ENCODE results near the gene AKR1D1. TPM values are rescaled to one million over a fixed set of nuclear protein-coding genes. Genes with fewer than 3 reads are reported as not detected.

The AKR1D1 gene
- total RNA-seq, 2 experiments from 2014 or later, result not detected

DNA sequence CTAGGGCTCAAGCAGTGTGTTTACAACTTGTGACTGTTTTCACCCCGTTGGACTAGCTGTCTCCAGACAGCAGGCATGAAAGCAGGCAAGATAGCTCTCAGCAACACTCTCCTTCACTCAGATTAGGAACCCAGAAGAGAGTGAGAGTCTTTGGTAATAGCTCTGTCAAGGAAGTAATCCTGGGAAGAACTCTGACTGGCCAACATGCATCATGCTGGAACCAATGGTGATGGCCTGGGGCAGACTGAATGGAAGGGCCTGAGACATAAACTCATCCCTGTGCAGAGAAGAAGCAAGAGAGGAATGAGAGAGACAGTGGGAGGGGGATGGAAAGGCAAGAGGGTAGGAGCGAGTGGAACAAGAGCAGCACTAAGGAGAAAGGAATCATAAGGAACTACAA is 48.9 kb downstream of the AKR1D1 start:
- Histone ChIP-seq H3K36me3 (ENCODE audit: insufficient read depth, low read length) (no peaks in the 10 kb centered on the region), H2AFZ (ENCODE audit: low read length) (no peak overlapping the region), H3K79me2 (ENCODE audit: insufficient read depth, low read depth, low read length) (no peaks in the 10 kb centered on the region), H3K4me3 (ENCODE audit: low read depth, low read length, poor library complexity, severe bottlenecking) (no peak overlapping the region), H3K27ac (ENCODE audit: low read depth, low read length, poor library complexity, severe bottlenecking) (no peak overlapping the region), H3K9me2 (ENCODE audit: insufficient read depth, low read length) (no peaks in the 10 kb centered on the region), H3K9me3 (ENCODE audit: low read length) (no peaks in the 10 kb centered on the region), H4K20me1 (ENCODE audit: insufficient read depth, low read length) (no peaks in the 10 kb centered on the region), H3K4me2 (ENCODE audit: low read length) (no peak overlapping the region), H3K4me1 (ENCODE audit: insufficient read depth, low read length, poor library complexity, severe bottlenecking) (no peaks in the 10 kb centered on the region)
- POLR2A ChIA-PET, result no interaction called here
- CTCF ChIA-PET (ENCODE audit: unreplicated experiment), result no interaction called here
- DNase-seq (ENCODE audit: low spot score), result no peak
- no TSS peak for BruUV-seq (replicated peaks)
- intact Hi-C loops (cut with micrococcal nuclease; ENCODE audit: unreplicated experiment), result no loop called here
- TF ChIP-seq, protein P1, sequence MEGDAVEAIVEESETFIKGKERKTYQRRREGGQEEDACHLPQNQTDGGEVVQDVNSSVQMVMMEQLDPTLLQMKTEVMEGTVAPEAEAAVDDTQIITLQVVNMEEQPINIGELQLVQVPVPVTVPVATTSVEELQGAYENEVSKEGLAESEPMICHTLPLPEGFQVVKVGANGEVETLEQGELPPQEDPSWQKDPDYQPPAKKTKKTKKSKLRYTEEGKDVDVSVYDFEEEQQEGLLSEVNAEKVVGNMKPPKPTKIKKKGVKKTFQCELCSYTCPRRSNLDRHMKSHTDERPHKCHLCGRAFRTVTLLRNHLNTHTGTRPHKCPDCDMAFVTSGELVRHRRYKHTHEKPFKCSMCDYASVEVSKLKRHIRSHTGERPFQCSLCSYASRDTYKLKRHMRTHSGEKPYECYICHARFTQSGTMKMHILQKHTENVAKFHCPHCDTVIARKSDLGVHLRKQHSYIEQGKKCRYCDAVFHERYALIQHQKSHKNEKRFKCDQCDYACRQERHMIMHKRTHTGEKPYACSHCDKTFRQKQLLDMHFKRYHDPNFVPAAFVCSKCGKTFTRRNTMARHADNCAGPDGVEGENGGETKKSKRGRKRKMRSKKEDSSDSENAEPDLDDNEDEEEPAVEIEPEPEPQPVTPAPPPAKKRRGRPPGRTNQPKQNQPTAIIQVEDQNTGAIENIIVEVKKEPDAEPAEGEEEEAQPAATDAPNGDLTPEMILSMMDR (conservative IDR thresholded peaks at IDR 0.05; ENCODE audit: low read length), result no peak
- TF ChIP-seq EZH2phosphoT487 (IDR thresholded peaks at IDR 0.05; ENCODE audit: borderline replicate concordance, low read depth, low read length), result no peak

DNA sequence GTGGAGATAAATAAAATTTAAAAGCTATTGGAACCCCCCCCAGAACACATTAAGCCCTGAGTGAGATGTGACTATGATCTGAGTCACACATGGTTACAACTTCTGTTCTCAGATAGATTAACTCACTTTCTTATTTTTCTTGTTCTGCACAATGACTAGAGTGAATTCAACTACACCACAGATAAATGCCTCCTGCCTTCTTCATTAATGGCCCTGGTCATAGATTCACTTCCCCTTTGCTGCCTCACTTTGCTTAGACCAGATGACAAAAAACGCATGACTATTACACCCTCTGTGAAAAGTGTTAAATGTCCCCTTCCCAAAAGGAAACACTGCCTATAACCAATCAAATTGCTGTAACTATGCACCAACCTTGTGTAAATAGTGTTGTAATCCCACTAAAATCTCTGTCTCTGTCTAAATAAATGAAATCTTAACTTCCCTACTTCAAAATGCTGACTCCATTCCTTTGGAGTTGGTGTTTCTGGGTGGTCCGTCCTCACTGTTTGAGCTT is 49.4 kb downstream of the AKR1D1 start:
- H3K4me2 ChIP-seq (ENCODE audit: low read length), result no peak overlapping the region
- POLR2A ChIA-PET, result interaction anchor here (1.5 kb wide), 1 partner anchor 8 kb away, joined by 4 read pairs; no protein-coding TSS in a partner anchor
- H4K20me1 ChIP-seq (ENCODE audit: insufficient read depth, low read length), result no peaks in the 10 kb centered on the region
- no peak for TF ChIP-seq EZH2phosphoT487 (IDR thresholded peaks at IDR 0.05; ENCODE audit: borderline replicate concordance, low read depth, low read length)
- TF ChIP-seq, protein P1 (conservative IDR thresholded peaks at IDR 0.05; ENCODE audit: low read length), result no peak
- BruUV-seq (replicated peaks), result no TSS peak
- no peaks in the 10 kb centered on the region for H3K9me3 ChIP-seq (ENCODE audit: low read length)
- H2AFZ ChIP-seq (ENCODE audit: low read length), result no peak overlapping the region
- CTCF ChIA-PET (ENCODE audit: unreplicated experiment), result no interaction called here
- no peak overlapping the region for H3K27ac ChIP-seq (ENCODE audit: low read depth, low read length, poor library complexity, severe bottlenecking)
- H3K4me1 ChIP-seq (ENCODE audit: insufficient read depth, low read length, poor library complexity, severe bottlenecking), result no peaks in the 10 kb centered on the region
- no peaks in the 10 kb centered on the region for H3K36me3 ChIP-seq (ENCODE audit: insufficient read depth, low read length)
- no peaks in the 10 kb centered on the region for H3K9me2 ChIP-seq (ENCODE audit: insufficient read depth, low read length)
- H3K79me2 ChIP-seq (ENCODE audit: insufficient read depth, low read depth, low read length), result no peaks in the 10 kb centered on the region
- DNase-seq (ENCODE audit: low spot score), result no peak
- intact Hi-C loops (cut with micrococcal nuclease; ENCODE audit: unreplicated experiment), result no loop called here
- H3K4me3 ChIP-seq (ENCODE audit: low read depth, low read length, poor library complexity, severe bottlenecking), result no peak overlapping the region

DNA sequence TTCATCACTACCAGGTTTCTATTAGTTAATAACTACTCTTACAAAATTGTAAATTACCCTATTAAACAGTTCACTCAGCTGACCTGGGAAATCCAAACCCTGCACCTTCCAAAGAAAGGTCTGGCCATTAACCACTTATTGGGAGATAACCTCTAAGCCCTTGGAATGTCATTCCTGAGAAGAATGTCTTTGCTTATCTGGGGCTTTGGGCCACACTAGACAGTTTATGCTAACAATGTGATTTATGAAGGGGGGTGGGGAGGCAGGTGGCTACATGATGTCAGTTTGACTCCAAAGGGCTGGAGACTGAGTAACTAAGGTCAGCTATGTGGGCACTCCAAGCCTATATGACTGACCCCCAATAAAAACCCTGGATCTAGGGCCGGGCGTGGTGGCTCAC is 50.7 kb downstream of the AKR1D1 start:
- H4K20me1 ChIP-seq (ENCODE audit: insufficient read depth, low read length), result no peaks in the 10 kb centered on the region
- no peak overlapping the region for H3K4me2 ChIP-seq (ENCODE audit: low read length)
- no peak overlapping the region for H3K27ac ChIP-seq (ENCODE audit: low read depth, low read length, poor library complexity, severe bottlenecking)
- ChIA-PET CTCF (ENCODE audit: unreplicated experiment) (no interaction called here), POLR2A (interaction anchor here (0.8 to 1.5 kb wide), 2 partner anchors 10 to 11 kb away, joined by 4 read pairs; no protein-coding TSS in a partner anchor)
- DNase-seq (ENCODE audit: low spot score), result no peak
- intact Hi-C loops (cut with micrococcal nuclease; ENCODE audit: unreplicated experiment), result no loop called here
- no peaks in the 10 kb centered on the region for H3K4me1 ChIP-seq (ENCODE audit: insufficient read depth, low read length, poor library complexity, severe bottlenecking)
- H3K9me2 ChIP-seq (ENCODE audit: insufficient read depth, low read length), result no peaks in the 10 kb centered on the region
- H3K9me3 ChIP-seq (ENCODE audit: low read length), result no peaks in the 10 kb centered on the region
- H2AFZ ChIP-seq (ENCODE audit: low read length), result no peak overlapping the region
- TF ChIP-seq EZH2phosphoT487 (IDR thresholded peaks at IDR 0.05; ENCODE audit: borderline replicate concordance, low read depth, low read length), result no peak
- TF ChIP-seq, protein P1 (conservative IDR thresholded peaks at IDR 0.05; ENCODE audit: low read length), result no peak
- H3K79me2 ChIP-seq (ENCODE audit: insufficient read depth, low read depth, low read length), result no peaks in the 10 kb centered on the region
- BruUV-seq (replicated peaks), result no TSS peak
- H3K36me3 ChIP-seq (ENCODE audit: insufficient read depth, low read length), result no peaks in the 10 kb centered on the region
- no peak overlapping the region for H3K4me3 ChIP-seq (ENCODE audit: low read depth, low read length, poor library complexity, severe bottlenecking)
